SK-MEL-5 (cell line): Measurements from ENCODE around the gene LRIG2. TPM values are rescaled to one million over a fixed set of nuclear protein-coding genes. Genes with fewer than 3 reads are reported as not detected.
"Not testable (repeated sequence)": the region's sequence is repeated elsewhere in the genome, so short reads cannot be mapped to it uniquely, and the experiment has no call there.

Experiments used
- DNase-seq: peaks from one replicate; pipeline ENCODE4 v3.0.0-alpha.2; 2016; ENCODE audit warnings: low read depth, low spot score
- in situ Hi-C: cut with HindIII; loops from 2 replicates; pipeline ENCODE4 v1.10.0; 2016; ENCODE audit warnings: low sequenced_read_pairs, high pct_unique_total_duplicates, low pct_unique_long_range_greater_than_20kb
- total RNA-seq: library from RNA; depleted of rRNA; stranded (reverse); fragments of >200 nt; shearing (Covaris generic); gene quantifications from 2 replicates; pipeline ENCODE4 v1.2.3, GENCODE V29; 2014

Gene LRIG2
- total RNA-seq, 1 experiment from 2014 or later, result 8.7 TPM

DNA sequence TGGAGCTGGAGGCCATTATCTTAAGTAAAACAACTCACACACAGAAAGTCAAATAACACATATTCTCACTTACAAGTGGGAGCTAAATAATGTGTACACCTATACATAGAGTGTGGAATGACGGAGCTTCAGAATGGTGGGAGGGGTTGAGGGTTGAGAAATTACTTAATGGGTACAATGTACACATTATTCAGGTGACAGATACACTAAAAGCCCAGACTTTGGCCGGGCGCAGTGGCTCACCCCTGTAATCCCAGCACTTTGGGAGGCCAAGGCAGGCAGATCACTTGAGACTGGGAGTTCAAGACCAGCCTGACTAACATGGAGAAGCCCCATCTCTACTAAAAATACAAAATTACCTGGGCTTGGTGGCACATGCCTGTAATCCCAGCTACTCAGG is 24.9 kb upstream of the LRIG2 start:
- in situ Hi-C loops, result no loop called here
- DNase-seq, result no peak

DNA sequence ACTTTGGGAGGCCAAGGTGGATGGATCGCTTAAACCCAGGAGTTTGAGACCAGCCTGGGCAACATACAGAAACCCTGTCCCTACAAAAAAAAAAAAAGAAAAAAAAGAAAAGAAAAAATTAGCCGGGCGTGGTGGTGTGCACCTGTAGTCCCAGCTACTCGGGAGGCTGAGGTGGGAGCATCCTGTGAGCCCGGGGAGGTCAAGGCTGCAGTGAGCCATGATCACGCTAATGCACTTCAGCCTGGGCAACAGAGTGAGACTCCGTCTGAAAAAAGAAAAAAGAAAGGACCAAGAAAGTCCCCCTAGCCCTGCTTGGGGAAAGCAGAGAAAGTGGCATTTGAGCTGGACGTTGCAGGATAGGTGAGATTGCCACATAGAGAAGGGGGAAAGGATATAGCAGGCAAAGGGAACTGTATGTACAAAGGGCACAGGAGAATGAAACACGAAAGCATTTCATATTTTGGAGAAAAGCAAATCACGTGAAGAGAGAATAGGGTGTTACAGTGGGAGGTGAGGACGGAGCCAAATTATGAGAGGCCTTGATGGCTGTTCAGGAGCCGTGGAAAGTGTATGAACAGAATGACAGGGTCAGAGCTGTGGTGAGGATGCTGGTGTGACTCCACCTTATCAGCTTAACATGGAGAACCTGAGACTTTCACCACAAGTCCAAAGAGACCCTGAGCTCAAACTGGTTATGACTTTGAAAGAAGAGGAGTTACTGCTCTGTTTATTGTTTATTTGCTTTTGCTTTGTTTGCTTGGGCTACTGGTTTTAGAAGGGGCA is 19.5 kb upstream of the LRIG2 start:
- no peak for DNase-seq
- in situ Hi-C loops, result no loop called here

DNA sequence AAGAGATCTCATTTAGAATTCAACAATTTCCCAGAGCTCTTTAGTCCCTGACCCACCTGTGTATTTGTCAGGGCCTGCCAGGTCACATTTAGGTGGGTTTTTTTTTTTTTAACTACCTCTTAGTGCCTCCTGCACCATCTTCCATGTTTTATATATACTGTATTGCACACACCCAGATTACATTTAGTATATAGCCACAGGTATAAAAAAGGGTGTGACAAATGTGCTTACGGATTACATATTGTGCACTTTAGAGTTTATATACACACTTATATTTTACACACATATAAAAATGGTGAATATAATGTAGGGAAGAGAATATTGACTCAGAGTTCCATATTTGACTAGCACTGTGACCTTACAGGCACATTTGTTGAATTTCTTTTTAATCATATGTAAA is 17.4 kb upstream of the LRIG2 start:
- no peak for DNase-seq
- in situ Hi-C loops, result no loop called here

DNA sequence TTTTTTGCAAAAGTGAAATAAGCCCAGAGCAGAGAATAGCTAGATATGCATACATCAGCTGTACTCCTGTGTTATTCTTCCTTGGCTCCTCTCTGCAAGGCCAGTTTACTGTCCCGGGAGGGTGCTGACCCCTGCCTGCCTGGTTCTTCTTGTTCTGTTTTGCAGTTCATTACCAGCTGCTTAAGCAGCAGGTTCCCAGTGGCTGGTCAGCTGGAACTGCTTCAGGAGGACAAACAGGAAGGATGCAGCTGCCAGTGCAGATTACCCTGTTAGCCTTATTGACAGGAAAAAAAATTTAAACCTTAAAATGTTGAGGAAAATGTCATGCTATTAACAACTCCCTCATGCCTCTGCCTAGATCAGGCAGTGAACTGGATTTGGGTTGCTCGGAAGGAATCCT is 16.0 kb upstream of the LRIG2 start:
- DNase-seq, result no peak
- in situ Hi-C loops, result no loop called here

DNA sequence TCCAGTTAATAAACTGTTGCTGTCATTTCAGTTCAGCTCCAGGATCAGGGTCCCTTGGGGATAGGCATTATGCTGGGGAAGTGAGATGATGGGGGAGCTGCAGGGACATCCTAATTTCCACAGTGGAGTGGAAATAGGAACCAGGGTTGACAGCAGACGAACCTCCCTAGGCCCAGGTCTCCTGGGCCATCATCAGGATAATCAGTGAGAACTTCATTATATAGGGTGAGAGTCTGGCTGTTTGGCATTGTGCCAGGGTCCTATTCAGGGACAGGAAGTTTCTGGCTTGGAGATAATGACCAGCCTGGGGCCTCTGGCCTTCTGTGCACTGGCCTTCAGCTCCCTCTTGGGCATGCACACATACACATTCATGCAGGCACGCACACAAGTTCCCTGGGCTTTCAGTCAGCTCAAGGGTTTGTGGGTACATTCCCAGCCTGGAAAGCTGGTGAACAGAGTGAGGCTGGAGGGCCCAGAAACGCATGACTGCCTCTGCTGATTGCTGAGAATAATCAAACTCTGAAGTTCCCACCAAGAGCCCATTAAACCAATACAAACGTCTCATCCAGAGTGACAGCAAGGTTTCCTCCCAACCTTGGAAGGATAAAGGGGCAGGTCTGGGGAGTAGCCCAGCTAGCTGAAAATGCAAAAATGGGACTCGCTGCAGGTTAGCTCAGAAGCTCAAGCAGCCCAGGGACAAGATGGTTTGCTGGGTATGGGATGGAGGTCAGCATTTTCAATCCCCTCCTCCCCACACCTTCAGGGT is 13.9 kb upstream of the LRIG2 start:
- DNase-seq, result peak; percentile 8
- in situ Hi-C loops, result no loop called here

DNA sequence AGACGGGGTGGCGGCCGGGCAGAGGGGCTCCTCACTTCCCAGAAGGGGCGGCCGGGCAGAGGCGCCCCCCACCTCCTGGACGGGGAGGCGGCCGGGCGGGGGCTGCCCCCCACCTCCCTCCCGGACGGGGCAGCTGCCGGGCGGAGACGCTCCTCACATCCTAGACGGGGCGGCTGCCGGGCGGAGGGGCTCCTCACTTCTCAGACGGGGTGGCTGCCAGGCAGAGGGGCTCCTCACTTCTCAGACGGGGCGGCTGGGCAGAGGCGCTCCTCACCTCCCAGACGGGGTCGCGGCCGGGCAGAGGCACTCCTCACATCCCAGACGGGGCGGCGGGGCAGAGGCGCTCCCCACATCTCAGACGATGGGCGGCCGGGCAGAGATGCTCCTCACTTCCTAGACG is 9.5 kb upstream of the LRIG2 start:
- DNase-seq, in situ Hi-C loops: not testable (repeated sequence)

DNA sequence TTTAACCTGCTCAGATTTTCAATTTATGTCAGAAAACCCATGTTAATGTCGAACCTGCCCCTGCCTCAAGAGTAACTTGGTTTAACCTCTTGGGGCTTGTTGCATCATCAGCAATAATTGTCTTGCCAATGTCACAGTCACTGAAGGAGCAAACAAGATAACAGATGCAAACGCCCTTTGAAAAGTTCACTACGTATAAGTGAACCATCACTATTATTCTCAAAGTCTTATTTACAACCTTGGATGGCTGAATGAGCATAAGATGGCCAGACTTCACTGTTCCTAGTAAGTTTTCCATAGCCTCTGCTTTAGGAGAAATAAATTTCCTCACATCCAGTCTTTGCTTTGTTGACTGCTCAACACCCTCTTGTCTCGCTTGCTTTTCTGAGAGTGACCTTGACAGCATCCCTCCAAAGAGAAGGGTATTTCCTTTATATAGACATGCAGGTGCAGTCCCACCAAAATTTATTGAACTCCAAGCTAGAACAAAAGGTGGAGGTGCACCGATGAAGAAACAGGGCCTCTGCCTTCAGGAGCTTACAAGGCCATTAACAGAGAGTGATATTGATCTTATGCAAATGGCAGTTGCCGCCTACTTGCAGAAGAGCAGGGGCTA is 749 bp upstream of the LRIG2 start:
- in situ Hi-C loops, result no loop called here
- no peak for DNase-seq

DNA sequence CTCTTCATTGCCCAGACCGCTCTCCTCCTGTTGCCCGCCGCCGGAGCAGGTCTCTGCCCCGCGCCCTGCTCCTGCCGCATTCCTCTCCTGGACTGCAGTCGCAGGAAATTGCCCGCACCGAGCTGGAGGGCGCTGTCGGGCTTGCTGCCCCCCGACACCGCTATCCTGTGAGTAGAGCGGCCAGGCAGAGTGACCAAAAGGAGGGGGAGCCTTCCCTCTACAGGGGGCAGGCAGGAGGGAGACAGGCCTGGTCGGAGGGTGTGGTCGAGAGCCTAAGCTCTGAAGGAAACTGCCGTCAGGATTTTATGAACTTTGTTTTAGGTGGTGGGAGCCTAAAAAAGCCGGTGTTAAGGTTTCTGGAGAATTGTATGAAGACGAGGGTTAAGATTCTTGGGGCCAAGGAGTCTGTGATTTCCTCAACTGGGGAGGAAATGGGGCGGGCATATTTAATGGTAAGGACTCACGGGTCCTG is 517 bp downstream of the LRIG2 start:
- in situ Hi-C loops, result no loop called here
- no peak for DNase-seq

DNA sequence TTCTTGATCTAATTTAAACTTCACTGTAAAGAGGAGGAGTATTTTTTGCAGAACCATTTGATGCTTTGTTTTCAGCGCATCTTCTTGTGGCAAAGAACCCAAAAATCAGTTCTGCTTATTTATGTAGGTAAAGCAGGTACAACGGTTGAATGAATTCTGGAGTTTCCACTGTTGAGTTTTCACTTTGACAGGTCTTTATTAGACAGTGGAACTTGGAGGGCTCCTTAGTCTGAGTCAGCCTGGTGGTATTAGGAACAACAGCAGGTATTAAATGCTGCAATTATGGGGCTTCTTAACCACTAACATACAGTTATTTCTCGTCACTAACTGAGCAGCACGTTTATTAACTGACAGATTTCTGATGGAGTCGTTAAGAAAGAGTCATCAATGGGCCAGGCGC is 1.2 kb downstream of the LRIG2 start:
- DNase-seq, result no peak
- in situ Hi-C loops, result no loop called here

DNA sequence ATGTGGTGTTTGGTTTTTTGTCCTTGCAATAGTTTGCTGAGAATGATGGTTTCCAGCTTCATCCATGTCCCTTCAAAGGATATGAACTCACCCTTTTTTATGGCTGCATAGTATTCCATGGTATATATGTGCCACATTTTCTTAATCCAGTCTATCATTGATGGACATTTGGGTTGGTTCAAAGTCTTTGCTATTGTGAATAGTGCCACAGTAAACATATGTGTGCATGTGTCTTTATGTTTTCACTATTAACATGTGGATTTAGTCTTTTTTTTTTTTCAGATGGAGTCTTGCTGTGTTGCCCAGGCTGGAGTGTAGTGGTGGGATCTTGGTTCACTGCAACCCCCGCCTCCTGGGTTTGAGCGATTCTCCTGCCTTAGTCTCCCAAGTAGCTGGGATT is 5.0 kb downstream of the LRIG2 start:
- DNase-seq, in situ Hi-C loops: not testable (repeated sequence)

DNA sequence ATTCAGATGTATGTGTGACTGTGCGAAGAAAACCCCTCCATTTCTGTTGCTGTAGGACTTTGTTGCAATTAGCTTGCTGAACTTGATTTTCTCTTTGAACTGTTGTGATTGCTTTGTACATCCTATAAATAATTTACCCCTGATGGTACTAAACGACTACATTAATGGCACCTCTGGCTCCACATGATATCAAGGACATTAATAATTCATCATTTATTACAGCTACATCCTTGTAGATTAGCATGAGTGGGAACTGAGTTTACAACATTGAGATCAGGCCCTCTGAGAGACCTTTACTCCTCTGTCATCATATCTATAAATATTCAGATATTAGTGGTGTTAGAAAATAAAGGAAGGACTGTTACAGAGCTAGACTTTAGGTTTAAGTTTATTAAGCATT is 13.5 kb downstream of the LRIG2 start:
- in situ Hi-C loops, result no loop called here
- DNase-seq, result no peak

DNA sequence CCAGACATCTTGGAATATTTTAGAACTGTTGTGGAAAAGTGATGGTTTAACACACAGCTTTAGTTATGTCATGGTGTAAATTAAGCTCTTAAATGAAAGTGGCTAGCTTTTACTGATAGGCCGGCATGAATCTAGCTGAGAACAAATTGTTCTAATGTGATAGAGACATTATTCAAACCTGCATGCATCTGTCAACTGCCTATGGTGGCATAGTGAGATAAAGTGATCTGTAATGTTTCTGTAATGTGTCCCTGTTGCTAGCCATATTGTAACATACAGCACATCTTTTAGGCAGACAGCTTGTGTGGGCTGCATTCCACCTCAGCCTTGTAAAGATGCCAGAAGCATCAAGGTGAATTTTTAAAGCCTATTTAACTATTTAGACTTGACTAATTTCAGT is 16.0 kb downstream of the LRIG2 start:
- in situ Hi-C loops, result no loop called here
- no peak for DNase-seq

DNA sequence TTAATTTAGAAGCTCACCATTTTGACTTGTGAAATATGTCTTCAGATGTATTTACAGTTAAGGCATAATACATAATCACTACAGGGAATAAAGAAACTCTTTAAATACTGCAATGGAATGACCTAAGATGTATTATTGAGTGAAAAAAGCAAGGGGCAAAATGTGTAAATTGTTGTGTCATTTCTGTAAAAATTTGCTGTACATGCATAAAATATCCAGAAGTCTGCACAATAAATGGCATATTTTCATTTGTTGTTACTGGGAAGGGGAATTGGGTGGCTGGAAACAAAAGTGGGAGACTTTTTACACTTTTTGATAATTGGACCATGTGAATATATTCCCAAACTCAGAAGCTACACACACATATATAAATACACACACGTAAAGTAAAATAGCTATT is 17.1 kb downstream of the LRIG2 start:
- in situ Hi-C loops, result no loop called here
- no peak for DNase-seq

DNA sequence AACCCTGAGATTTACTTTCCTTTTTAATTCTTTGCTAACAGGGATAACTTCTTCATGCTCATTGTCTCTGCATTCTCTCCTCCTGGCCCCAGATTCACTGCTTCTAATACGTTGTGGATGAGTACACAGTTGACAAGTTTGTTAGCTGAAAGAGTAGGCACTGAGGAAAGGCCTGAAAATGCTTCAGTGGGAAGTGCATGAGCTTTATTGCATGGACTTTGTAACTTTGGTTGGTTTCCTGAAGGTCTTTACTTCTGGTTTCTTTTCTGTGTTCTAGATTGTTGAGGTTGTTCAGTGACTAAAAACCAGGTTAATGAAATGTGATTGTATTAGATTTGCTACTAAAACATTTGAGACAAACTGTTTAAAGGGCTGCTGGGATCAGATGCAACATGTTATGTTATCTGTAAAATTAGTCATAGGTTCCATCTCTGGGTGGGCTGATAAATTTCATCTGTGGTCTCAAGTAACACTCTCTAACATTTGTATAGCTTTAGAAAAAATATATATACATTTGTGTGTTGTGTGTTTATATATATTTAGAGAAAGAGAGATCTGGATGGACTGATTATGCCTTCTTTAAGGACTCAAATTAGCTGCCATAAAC is 19.1 kb downstream of the LRIG2 start:
- in situ Hi-C loops, result no loop called here

DNA sequence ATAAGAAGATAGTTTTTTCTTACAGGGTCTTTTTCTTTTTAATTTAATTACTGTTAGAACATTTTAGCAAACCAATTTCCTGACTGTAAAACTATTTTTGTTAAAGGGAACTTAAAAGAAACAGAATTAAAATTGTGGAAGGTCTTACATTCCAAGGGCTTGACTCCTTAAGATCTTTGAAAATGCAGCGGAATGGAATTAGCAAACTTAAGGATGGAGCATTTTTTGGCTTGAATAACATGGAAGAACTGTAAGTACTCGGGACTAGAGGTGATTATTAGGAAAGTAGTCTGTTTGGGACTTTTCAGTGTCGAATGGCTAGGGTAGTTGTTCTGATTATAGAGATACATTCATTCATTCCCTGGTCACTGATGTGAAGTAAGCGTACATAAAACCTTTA is 21.5 kb downstream of the LRIG2 start:
- in situ Hi-C loops, result no loop called here
- no peak for DNase-seq

More for the DNA sequence above, 19.1 kb downstream of the LRIG2 start:
- DNase-seq, result no peak

DNA sequence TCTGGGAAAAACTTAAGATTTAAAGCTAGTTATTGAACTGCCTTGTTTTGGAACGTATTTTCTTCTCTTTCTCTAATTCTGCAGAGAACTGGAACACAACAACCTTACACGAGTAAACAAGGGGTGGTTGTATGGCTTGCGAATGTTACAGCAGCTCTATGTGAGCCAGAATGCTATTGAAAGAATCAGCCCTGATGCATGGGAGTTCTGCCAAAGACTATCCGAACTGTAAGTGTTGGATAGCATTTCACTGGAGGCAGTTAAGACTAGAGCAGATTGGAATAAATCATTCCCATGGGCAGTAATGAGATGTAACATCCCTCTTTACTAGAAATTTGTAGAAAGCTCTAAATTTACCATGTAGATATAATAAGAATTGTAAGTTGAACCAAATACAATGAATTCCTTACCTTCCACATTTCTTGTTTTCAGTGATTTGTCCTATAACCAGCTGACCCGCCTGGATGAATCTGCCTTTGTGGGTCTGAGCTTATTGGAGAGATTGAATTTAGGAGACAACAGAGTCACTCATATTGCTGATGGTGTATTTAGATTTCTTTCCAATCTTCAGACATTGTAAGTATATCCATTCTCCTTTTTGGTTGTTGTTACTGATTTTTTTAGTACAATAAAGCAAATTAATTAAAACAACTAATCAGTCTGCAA is 22.9 kb downstream of the LRIG2 start:
- no peak for DNase-seq
- in situ Hi-C loops, result no loop called here

DNA sequence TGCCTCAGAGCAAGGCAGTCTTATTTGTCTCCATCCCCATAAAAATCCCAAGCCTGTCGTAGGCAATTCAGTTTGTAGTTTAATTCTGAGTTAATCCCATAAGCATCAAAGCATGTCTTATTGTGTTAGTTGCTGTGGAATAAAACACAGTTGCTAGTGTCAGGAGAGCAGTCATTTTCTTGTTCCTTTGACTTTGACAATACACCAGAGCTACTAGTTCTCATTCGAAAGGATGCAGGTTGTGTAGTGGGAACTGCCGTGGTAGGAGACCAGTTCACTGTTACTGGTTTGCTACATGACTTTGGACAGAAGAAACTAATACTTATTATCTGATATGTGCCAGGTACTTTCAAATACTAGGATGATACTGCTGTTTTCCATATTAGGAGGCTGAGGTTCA is 23.5 kb downstream of the LRIG2 start:
- in situ Hi-C loops, result no loop called here
- DNase-seq, result no peak

DNA sequence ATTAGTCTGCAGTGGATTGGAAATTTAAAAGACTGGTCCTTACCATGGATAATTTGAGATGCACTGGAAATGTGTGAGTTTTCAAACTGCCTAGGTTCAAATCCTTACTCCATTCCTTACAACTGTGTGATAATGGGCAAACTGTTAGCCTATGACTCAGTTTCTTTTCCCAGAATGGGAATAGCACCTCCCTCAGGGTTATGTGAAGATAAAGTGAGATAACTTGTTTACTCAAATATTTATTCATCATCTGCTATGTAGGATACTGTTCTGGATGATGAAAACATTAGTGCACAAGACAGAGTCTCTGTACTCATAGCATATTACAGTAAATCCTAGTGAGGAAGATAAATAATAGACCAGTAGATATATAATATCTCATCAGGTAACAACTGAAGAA is 28.6 kb downstream of the LRIG2 start:
- in situ Hi-C loops, result no loop called here
- DNase-seq, result no peak
